NCI-H2107 (cell line): Measurements from ENCODE around the gene COX8A.

Experiments
- DNase-seq: peaks from one replicate; lab custom pipeline; 2025; lab: John Stamatoyannopoulos, UW

Gene COX8A

DNA sequence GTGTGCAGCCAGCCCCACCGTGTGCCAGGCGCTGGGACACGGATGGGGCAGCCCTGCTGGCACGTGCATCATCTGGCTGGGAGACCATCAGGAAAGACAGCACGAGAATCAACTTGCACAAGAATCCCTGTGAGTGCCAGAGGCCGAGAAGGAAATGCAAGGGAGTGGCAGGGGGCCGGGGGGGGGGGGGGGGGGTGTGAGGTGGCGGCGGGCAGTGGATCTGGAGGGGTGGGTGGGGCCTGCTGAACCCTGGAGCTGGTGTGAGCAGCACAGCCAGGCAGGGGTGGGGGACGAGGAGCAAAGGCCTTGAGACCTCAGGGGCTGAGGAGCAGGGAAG lies 47.3 kb downstream of the COX8A start:
- DNase-seq: no peak

DNA sequence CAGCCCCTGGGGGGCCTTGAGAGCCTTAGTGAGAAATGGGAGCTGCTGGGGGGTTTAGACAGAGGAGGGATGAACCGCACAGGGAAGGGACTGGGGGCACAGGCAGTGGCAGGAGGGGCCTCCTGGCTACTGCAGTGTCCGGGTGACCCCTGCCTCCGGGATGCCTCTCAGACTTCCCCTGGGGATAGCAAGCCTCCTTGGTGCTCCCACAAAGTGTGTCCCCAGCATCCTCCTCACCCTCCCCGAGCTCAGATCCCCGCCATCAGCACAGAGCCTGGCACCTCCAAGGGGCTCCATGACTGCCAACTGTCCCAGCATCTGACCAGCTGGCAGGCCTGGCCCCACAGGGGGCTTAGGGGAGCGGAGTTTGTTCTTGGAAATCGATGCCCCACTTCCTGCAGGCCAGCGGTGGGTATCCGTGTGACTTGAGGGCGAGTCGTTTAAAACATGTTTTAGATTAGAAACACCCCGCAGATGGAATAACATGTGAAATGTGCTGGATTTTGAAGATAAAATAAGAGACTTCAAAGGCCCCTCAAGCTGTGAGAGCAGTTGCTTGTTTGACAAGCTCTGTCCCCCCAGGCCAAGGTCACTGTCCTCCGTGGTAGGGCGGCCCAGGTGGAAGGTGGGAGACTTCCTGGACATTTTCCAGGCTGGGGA lies 47.8 kb downstream of the COX8A start:
- no peak for DNase-seq

DNA sequence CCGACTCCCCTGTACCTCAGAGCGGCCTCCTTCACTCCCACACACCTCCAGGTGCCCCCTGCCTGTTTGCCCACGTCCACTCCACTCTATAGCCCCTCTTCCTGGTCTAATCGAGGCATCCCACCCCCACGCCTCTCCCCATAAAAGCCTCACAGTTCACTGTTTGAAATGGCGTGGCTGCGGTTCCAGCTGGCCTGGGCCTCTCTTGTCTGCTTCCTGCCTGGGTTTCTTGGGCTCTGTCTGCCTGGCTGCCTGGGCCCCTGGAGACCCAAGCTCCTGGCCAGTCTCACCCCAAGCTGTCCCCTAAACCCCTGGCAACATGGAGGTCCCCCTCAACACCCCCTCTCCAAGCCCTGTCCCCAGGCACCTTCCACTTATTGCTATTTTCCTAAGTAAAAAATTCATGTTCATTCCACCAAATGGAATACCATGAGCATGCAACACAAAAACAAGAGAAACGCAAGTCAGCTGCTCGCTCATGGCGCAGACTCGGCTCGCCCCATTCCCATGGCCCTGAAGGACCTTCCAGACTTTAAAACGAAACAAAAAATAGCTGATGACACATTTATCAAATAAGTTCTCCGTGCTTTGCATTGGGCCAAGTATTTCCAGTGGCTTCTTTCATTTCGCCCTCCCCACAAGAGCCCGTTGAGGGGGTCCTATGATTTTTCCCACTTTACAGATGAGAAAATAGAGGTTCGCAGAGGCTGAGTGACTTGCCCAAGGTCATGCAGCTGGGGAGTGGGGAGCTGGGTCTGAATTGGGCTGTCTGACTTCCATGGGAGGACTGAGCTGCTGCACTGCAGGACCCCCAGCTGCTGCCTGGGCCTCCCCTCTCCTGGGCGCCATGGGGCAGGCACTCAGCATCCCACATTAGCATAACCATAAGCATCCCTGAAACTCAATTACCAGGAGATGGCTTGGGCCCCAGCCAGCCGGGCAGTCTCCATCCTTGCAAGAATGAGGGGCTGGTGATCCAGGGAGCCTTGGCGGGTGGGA lies 49.6 kb downstream of the COX8A start:
- no peak for DNase-seq

DNA sequence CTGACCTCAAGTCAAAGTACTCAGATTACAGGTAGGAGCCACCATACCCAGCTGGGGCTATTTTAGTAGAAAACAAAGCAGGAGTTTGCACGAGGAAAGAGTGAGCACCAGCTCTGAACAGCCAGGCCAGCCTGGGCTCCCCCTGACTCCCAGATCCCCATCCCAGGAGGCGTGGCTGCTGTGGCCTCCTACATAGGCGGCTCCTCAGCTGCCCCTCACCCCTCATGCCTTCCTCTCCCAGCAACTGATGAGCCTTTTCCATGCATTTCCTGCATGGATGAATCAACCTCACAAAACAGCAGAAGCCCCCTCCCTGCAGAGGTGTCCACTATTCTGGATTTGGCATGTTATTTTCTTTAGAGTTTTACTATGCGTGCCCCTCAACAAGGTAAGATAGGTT lies 50.8 kb downstream of the COX8A start:
- no peak for DNase-seq
